Endothelial cell of coronary artery (primary cell): ENCODE measurements around the gene RPS17. TPM values are rescaled to one million over a fixed set of nuclear protein-coding genes. Genes with fewer than 3 reads are reported as not detected.

Experiments used
- total RNA-seq: library from RNA; depleted of rRNA; stranded (reverse); fragments of >200 nt; gene quantifications from 2 replicates; pipeline ENCODE4 v1.2.3, GENCODE V29; 2014

Gene RPS17
- 2,634 and 2,840 TPM in 2 replicates for total RNA-seq

DNA sequence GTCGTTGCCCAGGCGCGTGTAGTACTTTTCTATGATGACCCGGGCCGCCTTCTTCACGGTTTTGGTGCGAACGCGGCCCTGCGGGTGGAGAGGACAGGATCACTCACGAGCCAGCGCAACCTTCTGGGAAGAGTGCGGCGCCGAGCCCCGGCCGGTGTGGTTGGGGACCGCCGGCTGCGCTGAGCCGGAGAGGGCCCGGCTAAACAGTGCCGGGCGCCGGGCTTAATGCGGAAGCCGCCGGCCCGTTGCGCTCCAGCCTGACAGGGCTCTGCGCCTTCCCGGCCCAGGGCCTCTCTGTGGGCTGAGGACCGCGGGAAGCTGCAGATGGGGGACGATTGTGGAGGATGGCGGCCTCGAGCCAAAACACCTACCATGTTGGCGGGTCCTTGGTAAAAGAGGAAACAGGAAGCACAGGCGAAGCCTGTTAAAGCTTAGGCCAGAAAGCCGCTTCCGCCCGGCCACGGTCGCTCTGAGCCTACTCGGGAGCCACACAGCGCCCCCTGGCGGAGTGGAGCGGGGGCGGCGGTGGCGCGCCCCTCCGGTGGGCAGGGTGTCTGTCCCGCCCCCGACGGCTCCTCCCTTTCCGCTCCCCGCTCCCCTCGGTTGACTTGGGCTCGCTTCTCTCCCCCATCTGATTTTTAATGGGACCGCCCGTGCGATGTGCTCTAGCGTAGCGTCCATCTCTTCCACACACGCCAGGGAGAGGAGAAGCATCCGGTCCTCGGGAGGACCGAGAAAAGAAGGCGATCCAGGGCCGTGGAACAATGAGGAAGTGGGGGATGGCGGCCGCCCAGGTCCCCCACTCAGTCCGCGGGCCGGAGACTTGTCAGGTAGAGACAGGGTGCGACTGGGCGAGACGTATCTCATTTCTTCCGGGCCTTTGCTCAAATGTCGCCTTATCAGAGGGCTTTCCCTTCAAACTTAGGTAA, at the start of gene RPS17:
RPS17 (minus strand) TSS at position 403 of the 929 bp plus-strand sequence; CDS start at position 374, 29 bp downstream.

Other genes starting within 250 kb of the RPS17 start
- 0.45 and 0.94 TPM in 2 replicates for gene GOLGA6L10, start 191.0 kb downstream of the RPS17 start, total RNA-seq
- gene GOLGA6L9, start 110.6 kb downstream of the RPS17 start, total RNA-seq = 1.7 and 3.7 TPM in 2 replicates
- not detected in 2 replicates for gene CPEB1, start 106.9 kb upstream of the RPS17 start, total RNA-seq
- not detected in 2 replicates for gene AP3B2, start 169.4 kb upstream of the RPS17 start, total RNA-seq